Activated gamma-delta T cell treated with Interleukin-2 at 50 U/mL for 16 hours (primary cell): ENCODE measurements around the gene FOXP1.
A peak's percentile ranks its signal among the peaks of the same experiment; 100 is the strongest.

Experiments used
- DNase-seq: peaks from one replicate; pipeline ENCODE4 v3.0.0-alpha.2; 2020

The FOXP1 gene

GRCh38 chr3:71583566-71584393 lies at the start of gene FOXP1:
Gene FOXP1, minus strand, starts transcription at chr3:71583728. Its CDS starts 385,347 bp downstream, at chr3:71198381.
- DNase-seq, result peak; percentile 45

- DNase-seq, result no peak
These were observed 46.2 kb upstream of the FOXP1 start for GRCh38 chr3:71629711-71630110.

DNA sequence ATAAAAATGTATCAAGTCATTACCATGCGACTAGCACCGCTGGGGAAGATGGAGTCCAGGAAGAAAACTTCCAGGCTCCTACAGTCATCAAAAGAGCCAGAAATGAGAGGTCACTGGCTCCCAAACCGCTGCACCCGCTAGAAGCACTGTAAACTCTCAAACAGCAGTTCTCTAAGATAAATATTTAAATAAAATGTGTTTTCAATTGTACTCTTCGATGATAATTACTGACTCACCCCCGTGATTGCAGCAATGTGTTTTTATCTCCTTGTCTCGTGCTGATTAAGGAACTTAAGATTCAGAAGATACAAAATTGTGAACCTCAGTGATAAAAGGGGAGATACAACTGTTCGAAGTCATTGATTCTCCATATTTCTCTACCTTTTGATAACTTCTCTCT lies 45.8 kb upstream of the FOXP1 start:
- no peak for DNase-seq

DNA sequence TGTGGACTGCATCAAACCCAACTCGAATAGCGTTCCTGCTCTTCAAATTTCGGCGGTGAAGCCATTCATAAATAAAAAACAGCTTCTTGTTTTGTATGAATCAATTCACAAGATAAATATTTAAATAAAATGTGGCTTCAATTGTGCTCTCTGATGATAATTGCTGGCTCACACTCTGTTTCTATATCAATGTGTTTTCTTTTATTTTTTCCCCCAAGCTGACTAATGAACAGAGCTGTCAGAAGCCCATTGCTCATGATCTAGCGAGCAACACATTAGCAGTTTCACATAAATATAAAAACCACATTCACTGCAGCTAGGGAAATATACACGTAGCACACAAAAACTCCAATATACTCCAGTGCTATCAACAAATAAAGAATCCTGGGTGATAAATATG lies 45.0 kb upstream of the FOXP1 start:
- no peak for DNase-seq

GRCh38 chr3:71625676-71626075 lies 42.1 kb upstream of the FOXP1 start:
- DNase-seq, result no peak

- no peak for DNase-seq
These were observed 38.5 kb upstream of the FOXP1 start for GRCh38 chr3:71621825-71622537.

- DNase-seq, result no peak
These were observed 35.0 kb upstream of the FOXP1 start for GRCh38 chr3:71618538-71618937.

DNA sequence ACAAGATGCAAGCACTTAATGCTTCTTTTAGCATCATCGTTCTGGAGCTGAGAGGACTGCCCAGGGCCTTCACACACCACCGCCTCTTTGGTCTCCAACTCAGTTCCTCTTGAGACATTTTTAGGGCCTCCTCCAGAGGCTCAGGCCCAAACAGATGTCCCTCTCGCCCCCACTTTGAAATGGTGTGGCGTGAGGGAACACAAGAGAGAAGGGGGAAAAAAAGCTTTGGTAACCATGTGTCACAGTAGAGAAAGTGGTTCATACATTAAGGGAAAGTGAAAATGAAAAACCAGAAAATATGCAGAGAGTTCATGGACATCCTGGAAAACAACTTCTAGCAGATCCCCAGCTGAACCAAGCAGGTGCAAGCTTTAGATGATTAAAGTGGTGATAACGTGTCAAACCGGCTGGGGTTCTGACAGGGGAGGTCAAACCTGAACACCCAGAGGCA lies 33.1 kb upstream of the FOXP1 start:
- DNase-seq, result no peak

DNA sequence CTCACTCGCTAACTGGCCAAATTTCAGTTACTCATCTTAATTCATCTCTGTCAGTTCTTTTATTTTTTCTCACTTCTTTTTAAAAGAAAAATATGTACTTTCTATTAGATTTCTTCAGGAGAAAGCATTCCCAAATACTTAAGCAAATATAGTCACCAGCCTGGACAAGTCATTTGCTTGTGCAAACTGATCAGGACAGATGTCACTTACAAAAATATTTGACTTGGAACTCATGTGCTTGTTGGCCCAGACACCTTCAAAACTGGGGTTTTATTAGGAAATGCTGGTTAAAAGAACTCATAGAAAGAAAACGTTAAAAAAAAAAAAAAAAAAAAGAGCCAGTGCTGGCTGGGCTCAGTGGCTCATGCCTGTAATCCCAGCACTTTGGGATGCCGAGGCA lies 31.3 kb upstream of the FOXP1 start:
- DNase-seq, result no peak

- DNase-seq, result no peak
These were observed 30.9 kb upstream of the FOXP1 start for GRCh38 chr3:71614426-71614825.

DNA sequence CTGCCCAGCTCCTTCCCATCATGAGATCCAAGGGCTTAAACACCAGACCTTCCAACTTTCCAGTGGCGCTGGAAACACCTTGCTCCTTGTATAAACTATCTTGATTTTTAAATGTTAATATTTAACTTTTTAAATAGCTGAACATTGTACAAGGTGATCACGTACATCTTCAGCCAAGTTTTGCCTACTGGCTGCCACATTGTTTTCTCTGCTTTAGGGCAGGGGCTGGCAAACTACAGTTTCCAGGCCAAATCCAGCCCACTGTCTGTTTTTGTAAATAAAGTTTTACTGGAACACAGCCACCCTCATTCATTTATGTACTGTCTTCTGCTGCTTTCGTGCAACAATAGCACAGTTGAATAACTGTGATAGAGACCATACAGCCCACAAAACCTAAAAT lies 27.6 kb upstream of the FOXP1 start:
- DNase-seq, result no peak

DNA sequence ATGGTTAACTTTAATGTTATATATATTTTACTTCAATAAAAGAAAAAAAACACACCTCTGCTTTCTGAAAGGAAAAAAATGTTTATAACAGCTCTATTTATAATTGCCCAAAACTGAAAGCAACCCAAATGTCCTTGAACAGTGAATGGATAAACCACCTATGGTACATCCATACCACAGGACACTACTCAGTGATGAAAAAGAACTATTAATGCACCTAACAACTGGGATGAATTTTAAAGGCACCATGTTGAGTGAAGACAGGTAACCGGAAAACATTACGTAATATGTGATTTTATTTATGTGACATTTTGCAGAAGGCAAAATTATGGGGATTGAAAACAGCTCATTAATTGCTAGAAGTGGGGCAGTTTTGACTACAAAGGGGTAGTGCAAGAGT lies 23.8 kb upstream of the FOXP1 start:
- DNase-seq, result no peak

DNA sequence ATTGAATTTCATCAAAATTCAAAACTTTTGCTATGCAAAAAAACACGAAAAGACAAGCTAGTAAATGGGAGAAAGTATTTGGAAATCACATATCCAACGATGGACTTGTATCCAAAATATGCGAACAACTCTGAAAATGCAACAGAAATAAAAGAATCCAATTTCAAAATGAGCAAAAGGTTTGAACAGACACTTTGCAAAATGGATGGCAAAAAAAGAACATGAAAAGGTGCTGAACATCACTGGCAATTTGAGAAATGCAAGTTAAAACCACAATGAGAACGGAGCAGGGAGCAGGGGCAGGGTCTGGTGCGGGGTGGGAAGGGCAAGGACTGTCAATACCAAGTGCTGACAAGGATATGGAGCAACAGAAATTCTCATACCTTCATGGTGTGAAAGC lies 23.1 kb upstream of the FOXP1 start:
- DNase-seq, result no peak

GRCh38 chr3:71602256-71602655 lies 18.7 kb upstream of the FOXP1 start:
- no peak for DNase-seq

DNA sequence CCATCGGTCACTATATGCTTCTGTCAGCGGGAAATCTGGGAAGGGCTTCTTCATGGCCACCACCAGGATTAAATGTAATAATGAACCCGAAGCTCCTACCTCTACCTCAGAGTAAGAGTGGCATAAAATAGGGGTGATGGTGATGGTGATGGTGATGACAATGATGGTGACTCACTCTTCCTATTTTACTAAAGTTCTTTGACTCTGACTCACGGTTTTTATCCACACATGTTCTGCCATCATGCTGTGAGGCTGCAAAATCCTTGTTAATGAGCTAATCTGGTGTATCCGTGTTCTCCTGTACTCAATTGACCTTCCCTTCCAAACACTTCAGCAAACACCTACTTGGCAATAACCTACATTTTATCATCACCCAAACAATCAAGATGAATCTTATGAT lies 18.3 kb upstream of the FOXP1 start:
- DNase-seq, result no peak

DNA sequence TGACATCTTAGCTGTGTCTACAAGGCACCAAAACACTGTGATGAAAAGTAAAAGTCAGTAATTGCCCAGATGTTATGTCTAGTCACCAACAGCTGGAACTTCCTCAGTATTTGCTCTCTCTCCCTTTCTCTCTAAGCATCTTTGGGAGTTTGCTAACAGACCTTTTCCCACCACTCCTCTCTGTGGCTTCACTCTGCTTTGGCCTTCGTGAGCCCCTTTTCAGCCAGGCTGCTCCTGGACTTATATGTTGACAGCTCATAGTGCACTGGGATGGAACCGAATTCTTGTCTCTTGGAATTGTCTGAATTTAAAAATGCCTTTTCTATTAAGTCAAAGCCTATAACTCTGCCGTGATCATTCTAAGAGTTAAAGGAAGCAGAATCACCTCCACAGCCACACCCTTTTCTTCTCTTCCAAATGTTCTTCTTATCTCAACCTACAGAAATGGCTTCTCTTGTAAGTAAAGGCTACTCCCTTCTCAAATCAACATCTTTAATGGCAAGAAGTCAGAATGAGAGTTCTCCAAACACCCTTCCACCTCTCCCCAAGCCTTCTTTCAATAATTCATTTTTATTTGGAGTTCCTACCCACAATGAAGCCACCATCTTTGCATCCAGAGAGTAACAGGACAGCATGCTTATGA lies 17.2 kb upstream of the FOXP1 start:
- DNase-seq, result no peak

GRCh38 chr3:71599416-71599815 lies 15.9 kb upstream of the FOXP1 start:
- no peak for DNase-seq

DNA sequence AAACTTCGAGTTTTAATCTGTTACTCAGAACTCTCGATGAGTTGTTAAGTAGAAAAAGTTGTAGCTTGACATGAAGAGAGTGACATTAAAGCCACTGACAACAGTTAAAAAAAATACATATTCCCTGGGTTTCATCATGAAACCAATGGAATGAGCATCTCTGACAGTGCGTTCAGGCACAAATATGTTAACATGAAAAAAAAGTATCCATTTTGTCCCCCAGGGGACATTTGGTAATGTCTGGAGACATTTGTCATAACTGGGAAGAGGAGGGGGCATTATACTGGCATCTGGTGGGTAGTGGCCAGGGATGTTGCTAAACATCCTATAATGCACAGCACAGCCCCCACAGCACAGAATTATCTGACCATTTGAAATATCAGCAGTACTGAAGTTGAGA lies 14.8 kb upstream of the FOXP1 start:
- DNase-seq, result no peak

DNA sequence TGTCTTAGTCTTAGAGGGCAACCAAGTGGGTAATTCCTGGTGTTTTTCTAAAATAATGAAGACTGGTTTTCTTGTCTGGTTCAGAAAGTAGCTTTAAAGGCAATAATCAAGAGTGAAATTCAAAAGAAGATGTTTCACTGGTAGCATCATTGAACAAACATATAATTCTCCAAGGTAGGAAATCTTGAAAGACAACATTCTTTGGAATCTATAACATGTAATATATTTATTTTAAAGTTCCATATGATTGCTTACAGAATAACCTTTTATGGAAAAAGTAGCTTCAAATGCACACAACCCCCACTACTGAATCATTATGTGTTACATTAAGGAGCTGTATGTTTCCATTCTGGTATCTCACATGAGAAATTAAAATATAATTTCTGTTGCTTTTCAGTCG lies 13.8 kb upstream of the FOXP1 start:
- no peak for DNase-seq

GRCh38 chr3:71593106-71593505 lies 9.6 kb upstream of the FOXP1 start:
- no peak for DNase-seq

DNA sequence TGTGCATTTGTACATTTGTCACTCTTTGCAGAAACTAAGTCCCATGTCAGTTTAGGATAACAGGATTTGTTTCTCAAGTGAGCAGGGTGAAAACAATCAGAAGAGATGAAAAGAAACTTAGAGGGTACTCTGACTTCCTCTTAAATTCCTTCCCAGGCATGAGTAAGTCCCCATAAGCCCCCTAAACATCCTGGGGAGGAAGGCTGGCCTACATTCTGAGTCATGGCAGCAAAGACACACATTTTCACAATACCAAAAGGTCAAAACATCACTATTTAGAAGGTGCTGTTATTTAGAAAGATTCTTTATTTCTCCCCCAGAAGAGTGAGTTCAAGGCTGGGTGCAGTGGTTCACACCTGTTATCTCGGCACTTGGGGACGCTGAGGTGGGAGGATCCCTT lies 7.6 kb upstream of the FOXP1 start:
- DNase-seq, result no peak

DNA sequence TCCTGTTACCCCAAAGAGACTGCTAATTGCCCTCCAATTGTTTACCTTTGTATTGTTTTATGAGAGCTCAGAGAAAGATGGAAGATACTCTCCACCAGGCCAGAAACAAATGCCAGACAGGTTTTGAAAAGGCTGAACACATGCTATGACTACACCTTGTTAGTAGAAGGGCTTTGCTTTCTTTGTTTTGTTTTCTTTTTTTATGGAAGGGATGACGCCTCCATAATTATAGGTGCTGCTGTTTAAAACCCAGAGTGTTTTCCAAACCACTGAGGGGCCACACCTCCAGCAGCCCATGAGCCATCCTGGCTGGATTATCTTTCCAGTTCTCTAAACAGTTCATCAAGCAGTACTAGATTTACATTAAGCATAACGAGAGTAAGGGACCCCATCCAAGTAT lies 5.6 kb upstream of the FOXP1 start:
- no peak for DNase-seq

DNA sequence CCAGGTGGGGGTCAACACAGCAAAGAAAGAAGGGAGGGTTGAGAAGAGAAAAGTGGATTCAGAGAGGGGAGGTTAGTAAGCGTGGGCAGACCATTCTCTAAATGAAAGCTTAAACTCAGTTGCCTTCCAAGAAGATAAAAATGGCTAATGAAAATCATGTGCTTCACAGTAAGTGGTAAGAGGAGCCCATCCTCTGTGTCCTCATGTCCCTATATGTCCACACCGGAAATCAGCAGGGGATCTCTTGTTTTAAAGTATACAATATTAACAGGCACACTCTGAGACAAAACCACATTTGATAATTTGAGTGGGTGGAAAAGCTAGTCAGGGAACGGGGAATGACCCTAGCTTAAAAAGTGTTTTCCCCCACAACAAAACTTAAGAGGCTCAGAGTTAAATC lies 4.4 kb upstream of the FOXP1 start:
- DNase-seq, result no peak

DNA sequence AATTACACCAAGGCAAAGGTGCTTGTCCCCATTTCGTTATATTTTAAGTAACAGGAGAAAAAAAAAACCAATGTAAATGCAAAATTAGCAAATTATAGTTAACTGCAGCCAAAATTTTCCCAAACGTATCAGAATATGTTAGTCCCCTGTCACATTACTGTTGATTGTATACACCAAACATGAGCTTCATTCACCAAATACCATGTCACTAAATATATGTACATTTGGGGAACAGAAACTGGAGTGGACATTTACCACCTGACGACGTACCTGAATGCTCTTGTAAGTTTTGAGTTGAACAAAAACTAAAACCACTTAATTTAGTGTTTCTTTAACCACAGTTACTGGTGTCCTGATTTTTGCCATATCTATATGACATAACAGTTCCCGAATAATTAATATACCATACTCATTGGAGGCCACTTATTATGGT lies 3.3 kb upstream of the FOXP1 start:
- no peak for DNase-seq
